ENCODE data around the gene VARS1.
"Not testable (repeated sequence)": the region's sequence is repeated elsewhere in the genome, so short reads cannot be mapped to it uniquely, and the experiment has no call there.

VARS1 gene

DNA sequence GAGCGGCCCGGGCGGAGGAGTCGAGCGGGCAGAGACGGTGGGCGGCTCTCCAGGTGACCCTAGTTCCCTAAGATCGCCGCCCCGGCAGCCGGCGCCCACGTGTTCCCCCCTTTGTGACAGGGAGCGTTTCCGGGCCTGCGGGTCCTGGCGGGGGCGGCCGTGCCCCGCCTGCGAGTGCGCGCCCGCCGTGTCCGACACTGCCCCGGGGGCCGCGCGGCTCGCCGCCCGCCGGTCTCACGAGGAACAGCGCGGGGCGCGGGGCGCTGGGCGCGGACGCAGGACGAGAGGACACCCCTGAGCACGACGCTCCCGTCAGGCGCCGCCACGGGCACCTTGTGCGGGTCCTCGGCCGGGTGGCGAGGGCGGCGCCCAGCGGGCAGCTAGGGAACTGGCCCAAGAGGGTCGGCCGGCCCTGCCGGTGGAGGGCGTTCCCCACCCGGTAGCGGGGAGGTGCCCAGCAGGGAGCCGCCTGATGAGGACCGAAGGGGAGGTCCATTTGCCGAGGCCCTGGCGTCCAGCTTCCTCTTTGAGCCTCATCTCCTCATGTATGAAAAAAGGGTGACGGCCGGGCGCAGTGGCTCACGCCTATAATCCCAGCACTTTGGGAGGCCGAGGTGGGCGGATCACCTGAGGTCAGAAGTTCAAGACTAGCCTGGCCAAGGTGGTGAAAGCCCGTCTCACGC lies at the start of gene VARS1:
TSS of gene VARS1 (minus strand) at position 137 of the 683 bp plus-strand sequence. CDS start 535 bp downstream, outside the sequence.
- DNase-seq: peak in 50 of 51 donors; percentile 43 to 92 (median 84)

DNA sequence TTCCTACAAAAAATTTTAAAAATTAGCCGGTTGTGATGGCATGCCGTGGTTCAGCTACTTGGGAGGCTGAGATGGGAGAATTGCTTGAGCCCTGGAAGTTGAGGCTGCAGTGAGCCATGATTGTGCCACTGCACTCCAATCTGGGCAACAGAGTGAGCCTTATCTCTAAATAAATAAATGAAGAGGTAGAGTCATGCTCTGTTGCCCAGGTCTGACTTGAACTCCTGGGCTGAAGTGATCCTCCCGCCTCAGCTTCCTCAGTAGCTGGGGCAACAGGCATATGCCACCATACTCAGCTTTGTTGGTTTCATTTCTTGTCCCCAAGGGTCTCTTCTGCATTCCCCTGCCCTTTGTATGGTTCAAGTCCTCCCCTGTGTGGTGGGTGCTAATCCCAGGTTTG lies 49.0 kb upstream of the VARS1 start:
- DNase-seq: no peak

DNA sequence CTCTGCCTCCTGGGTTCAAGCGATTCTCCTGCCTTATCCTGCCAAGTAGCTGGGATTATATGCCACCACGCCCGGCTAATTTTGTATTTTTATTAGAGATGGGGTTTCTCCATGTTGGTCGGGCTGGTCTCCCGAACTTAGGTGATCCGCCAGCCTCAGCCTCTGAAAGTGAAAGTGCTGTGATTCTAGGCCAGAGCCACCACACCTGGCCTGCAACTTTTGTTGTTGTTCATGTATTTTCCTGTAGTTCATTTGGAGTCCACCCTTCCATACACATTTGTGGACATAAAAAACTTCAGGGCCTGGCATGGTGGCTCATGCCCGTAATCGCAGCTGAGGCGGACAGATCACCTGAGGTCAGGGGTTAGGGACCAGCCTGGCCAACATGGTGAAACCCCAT lies 46.5 kb upstream of the VARS1 start:
- DNase-seq: no peak

DNA sequence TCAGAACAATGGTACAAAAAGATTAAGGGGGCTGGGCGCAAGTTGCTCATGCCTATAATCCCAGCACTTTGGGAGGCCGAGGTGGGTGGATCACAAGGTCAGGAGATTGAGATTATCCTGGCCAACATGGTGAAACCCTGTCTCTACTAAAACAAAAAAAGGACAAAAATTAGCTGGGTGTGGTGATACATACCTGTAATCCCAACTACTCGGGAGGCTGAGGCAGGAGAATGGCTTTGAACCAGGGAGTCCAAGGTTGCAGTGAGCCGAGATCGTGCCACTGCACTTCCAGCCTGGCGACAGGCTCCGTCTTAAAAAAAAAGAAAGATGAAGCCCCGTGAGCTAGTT lies 44.2 kb upstream of the VARS1 start:
- not testable (repeated sequence) for DNase-seq

DNA sequence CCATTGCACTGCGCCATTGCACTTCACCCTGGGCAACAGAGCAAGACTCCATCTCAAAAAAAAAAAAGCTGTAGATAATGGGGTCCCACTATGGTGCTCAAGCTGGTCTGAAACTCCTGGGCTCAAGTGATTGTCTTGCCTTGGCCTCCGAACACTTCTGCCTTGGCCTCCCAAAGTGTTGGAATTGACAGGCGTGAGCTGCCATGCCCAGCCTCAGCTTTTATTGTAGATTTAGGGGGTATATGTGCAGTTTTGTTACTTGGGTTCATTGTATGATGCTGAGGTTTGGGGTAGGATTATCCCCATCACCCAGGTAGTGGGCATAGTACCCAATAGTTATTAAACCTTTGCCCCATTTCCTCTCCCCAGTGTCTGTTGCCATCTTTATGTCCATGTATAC lies 43.4 kb upstream of the VARS1 start:
- DNase-seq: no peak

DNA sequence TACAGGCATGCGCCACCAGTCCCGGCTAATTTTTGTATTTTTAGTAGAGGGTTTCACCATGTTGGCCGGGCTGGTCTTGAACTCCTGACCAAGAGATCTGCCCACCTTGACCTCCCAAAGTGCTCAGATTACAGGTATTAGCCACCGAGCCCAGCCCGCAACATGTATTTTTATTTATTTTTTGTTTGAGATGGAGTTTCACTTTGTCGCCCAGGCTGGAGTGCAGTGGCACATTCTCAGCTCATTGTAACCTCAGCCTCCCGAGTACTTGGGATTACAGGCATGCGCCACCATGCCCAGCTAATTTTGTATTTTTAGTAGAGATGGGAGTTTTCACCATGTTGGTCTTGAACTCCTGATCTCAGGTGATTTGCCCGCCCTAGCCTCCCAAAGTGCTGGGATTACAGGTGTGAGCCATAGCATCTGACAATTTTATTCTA lies 42.6 kb upstream of the VARS1 start:
- not testable (repeated sequence) for DNase-seq

DNA sequence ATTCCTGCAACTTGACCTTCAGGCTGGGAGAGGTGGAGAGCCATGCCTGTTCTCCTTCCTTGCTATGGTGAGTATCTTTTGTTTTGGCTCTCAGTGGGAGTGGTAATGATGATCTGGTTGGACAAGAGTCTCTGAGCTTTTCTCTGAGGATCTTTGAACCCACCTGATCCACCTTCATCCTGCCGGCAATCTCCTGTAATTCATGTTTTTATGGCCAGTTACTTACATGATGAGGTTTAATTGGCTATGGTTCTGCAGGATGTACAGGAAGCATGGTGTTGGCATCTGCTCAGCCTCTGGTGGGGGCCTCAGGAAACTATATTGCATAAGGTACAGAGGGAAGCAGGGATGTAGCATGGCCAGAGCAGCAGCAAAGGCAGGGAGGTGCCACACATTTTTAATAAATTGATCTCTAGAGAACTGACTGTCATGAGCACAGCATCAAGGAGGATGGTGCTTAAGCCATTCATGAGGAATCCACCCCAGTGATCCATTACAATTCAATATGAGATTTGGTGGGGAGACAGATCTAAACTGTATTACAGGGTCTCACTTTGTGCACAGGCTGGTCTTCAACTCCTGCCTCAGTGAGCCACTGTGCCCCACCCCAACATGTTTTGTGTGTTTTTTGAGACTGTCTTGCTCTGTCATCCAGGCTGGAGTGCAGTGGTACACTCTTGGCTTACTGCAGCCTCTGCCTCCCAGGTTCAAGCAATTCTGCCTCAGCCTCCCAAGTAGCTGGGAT lies 42.0 kb upstream of the VARS1 start:
- no peak for DNase-seq

DNA sequence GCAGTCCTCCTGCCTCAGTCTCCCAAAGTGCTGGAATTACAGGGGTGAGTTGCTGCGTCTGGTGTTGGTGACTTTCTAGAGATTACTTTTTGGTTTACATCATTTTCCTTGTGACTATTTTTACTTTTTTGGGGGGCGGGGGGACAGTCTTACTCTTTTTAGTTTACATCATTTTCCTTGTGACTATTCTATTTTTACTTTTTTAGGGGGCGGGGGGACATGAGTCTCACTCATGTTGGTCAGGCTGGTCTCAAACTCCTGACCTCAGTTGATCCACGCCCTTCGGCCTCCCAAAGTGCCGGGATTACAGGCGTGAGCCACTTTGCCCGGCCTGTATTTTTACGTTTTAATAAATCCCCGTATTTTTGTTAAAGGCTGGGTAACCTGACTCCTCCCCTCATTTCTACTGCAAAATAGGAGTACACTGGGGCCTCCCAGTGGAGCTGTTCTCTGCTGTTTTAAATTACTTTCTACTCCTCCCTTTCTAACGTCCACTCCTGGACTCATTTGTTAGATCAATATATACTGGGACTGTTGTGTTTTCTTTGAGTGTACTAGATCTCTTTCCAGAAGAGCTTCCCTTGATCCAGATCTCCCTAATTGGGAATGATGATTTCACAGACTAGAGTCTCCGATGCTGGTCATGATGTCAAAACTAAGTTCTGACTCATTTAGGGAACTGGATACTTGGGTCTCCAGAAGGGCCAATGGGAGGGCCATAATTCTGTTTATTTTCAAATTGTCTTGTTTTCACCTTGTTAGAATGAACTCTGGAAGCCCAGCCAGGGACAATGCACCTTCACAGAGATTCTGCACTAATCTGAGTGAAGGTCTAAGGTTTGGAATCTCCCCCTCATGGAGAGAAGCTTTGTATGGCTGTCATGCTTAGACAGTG lies 41.2 kb upstream of the VARS1 start:
- DNase-seq: no peak

DNA sequence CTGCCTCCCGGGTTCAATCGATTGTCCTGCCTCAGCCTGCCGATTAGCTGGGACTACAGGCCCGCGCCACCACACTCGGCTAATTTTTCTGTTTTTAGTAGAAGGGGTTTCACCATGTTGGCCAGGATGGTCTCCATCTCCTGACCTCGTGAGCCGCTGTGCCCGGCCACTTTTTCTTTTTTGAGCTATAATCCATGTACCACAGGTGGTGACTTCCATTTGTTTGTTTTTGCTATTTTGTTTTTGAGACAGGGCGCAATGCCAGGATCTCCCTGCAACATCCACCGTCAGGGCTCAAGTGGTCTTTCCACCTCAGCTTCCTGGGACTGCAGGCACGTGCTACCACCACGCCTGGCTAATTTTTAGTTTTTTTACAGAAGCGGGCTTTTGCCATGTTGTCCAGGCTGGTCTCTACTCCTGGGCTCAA lies 40.5 kb upstream of the VARS1 start:
- no peak for DNase-seq

DNA sequence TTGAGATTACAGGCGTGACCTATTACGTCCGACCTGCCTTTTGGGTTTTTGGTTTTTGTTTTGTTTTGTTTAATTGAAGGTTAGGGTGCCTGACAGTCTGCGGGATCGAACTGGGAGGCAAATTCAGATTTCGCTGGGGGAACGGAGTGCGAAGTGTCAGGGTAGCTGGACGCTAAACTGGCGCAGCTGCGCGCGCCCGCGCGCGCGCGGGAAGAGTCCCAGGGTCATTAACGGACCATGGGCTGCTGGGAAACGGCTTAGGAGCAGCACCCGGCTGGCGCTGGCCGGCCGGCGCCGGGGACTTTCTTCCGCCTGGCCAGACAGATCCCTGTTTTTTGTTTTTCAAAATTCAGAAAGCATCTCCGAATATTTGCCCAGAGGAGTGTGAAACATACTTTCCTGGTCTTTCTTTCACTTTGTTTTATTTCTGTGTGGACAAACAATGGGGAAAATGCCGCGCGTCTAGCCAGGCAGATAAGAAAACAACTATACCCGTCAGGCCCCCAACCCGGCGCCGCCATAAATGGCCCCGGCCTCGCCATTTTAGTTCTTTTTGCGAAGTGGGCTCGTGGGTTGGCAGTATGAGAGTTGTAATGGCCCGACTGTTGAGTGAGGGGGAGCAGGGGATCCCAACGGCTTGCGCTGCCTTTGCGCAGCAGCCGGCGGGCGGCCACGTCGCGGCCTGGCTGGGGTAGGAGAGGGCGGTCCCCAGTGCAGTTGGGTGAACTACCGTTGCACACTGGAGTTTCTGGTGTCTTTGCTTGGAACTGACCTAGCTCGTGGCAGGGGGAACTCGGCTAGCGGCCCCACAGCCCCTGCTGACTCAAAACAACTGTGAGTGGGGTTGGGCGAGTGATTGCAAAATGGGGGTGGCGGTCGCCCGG lies 39.1 kb upstream of the VARS1 start:
- peak in 48 of 51 donors; percentile 38 to 98 (median 81) for DNase-seq

DNA sequence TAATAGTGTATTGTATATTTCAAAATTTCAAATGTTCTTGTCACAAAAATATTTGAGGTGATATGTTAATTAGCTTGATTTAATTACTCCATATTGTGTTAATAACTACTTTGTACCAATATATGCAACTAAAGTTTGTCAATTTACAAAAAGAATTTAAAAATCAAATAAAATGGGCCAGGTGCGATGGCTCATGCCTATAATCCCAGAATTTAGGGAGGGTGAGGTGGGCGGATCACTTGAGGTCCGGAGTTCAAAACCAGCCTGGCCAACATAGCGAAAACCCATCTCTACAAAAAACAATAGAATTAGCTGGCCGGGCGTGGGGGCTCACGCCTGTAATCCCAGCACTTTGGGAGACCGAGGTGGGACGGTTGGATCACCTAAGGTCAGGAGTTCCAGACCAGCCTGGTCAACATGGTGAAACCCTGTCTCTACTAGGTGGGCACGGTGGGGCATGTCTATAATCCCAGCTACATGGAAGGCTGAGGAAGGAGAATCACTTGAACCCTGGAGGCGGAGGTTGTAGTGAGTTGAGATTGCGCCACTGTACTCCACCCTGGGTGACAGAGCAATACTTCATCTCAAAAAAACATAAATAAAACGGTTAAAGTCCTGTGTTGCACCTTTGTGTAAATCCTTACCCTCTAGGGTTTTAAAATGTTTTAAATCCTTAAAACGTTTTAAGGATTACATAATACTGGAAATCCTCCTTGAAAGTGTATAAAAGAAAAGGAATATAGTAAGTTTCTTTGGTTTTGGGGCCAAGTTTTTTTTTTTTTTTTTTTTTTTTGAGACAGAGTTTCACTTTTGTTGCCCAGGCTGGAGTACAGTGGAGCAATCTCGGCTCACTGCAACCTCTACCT lies 36.0 kb upstream of the VARS1 start:
- DNase-seq: peak in 7 of 51 donors; percentile 10 to 56 (median 35)

DNA sequence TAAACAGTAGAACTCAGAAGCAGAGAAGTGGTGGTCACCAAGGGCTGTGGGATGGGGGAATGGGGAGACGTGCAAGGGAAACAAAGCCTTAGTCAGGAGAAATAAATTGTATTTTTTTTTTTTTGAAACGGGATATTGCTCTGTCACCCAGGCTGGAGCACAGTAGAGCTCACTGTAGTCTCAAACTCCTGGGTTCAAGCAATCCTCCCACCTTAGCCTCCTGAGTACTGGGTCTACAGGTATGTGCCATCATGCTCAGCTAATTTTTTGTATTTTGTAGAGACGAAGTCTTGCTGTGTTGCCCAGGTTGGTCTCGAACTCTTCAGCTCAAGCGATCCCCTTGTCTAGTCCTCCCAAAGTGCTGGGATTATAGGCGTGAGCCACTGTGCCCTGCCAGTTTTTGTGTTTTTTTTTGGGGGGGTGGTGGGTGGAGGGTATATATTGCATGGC lies 35.4 kb upstream of the VARS1 start:
- DNase-seq: peak in 5 of 51 donors; percentile 29 to 61 (median 48)

DNA sequence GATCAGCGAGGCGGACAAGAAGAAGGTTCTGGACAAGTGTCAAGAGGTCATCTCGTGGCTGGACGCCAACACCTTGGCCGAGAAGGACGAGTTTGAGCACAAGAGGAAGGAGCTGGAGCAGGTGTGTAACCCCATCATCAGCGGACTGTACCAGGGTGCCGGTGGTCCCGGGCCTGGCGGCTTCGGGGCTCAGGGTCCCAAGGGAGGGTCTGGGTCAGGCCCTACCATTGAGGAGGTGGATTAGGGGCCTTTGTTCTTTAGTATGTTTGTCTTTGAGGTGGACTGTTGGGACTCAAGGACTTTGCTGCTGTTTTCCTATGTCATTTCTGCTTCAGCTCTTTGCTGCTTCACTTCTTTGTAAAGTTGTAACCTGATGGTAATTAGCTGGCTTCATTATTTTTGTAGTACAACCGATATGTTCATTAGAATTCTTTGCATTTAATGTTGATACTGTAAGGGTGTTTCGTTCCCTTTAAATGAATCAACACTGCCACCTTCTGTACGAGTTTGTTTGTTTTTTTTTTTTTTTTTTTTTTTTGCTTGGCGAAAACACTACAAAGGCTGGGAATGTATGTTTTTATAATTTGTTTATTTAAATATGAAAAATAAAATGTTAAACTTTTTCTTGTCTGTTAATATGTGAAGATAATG lies 34.2 kb upstream of the VARS1 start:
- peak in 20 of 51 donors; percentile 10 to 79 (median 34) for DNase-seq

DNA sequence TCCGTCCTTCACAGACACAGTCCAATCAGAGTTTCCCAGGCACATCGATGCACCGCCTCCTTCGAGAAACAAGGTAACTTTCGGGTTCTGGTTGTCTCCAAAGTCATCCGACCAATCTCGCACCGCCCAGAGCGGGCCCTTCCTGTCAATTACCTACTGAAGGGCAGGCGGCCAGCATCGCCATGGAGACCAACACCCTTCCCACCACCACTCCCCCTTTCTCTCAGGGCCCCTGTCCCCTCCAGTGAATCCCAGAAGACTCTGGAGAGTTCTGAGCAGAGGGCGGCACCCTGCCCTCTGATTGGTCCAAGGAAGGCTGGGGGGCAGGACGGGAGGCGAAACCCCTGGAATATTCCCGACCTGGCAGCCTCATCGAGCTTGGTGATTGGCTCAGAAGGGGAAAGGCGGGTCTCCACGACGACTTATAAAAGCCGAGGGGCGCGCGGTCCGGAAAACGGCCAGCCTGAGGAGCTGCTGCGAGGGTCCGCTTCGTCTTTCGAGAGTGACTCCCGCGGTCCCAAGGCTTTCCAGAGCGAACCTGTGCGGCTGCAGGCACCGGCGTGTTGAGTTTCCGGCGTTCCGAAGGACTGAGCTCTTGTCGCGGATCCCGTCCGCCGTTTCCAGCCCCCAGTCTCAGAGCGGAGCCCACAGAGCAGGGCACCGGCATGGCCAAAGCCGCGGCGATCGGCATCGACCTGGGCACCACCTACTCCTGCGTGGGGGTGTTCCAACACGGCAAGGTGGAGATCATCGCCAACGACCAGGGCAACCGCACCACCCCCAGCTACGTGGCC lies 31.9 kb upstream of the VARS1 start, which contains the start of gene HSPA1B:
TSS of gene HSPA1B (plus strand) at position 453 of the 794 bp plus-strand sequence. CDS start at position 666, 213 bp downstream.
- peak in 50 of 51 donors; percentile 88 to 100 (median 99) for DNase-seq

DNA sequence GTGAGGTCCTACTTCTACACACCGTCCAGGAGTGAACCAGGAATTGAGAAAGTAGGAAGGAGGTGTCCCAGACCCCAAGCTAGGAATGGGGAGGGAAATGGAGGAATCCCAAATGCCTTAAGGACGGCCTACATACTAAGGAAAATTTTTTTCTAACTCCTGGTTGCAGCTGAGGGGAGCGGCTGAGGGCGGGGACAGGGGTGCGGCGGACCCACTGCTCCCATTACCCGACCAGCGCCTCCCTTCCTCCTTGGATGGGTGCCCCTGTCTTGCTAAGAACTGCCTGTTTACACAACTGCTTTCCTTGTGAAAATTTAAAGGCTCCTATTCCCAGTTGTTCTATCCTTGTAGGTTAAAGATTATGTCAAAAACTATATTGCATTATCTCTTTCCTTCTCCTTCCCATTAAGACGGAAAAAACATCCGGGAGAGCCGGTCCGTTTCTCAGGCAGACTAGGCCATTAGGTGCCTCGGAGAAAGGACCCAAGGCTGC lies 31.3 kb upstream of the VARS1 start:
- DNase-seq: peak in 37 of 51 donors; percentile 30 to 88 (median 71)

DNA sequence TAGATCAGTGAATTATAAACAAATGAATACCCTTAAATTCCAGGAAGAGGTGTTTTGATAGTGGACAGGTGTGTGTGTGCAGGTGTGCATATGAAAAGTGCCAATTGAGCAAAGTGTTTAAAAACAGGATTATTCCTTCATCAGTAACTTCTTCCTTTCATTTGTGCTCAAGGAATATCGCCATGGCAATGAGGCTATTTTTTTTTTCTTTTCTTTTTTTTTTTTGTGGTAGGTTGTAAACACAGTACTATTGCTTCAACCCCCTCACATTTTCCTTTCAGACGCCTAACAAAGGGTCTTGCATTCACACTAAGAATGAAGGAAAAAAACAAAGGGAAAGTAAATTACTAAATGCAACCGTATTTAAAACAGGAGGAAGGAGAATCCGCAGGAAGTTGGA lies 30.0 kb upstream of the VARS1 start:
- DNase-seq: no peak

DNA sequence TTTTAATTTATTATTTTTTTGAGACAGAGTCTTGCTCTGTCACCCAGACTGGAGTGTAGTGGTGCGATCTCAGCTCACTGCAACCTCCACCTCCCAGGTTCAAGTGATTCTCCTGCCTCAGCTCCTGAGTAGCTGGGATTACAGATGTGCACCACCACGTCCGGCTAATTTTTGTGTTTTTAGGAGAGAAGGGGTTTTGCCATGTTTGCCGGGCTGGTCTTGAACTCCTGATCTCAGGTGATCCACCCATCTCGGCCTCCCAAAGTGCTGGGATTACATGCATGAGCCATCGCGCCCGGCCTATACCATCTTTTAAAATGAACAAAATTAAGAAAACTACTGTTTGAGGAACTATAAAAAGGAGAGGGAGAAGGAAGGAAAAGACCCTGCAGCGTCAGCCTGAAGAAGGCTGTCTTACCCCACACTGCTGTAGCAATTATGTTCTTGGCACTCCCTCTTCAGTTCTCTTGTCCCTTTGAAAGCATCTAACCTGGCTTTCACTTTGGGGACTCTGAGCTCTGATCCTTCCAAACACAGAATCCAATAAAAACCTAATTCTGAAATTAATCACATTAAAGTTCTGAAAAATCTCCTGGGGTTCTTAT lies 28.1 kb upstream of the VARS1 start:
- not testable (repeated sequence) for DNase-seq
